Lung (tissue), 12 donors: Measurements from ENCODE around the gene PAPPA2. TPM values are rescaled to one million over a fixed set of nuclear protein-coding genes. Genes with fewer than 3 reads are reported as not detected.
"Not testable (repeated sequence)": the region's sequence is repeated elsewhere in the genome, so short reads cannot be mapped to it uniquely, and the experiment has no call there.

Source experiments
- ATAC-seq: fragments of 200-7000 bp; cut with Tn5 transposase; one replicate; pipeline ENCODE4 v1.9.1; 2020; ENCODE audit warnings: moderate number of reproducible peaks; ENCODE audit not compliant: insufficient read depth, low FRiP score
- DNase-seq, 3 donors: peaks; one replicate each; pipeline ENCODE4 v3.0.0-alpha.2; 2013 to 2017
- H3K27ac ChIP-seq, 2 donors: one replicate each; pipeline ENCODE4 v1.5.1; 2013; ENCODE audit warnings: mild to moderate bottlenecking in 2 of 2, moderate library complexity in 2 of 2, control low read depth in 1 of 2, inconsistent platforms in 1 of 2, low read depth in 1 of 2, low read length in 1 of 2
- H3K27me3 ChIP-seq, 3 donors: one replicate each; pipeline ENCODE4 v1.5.1; 2013; ENCODE audit warnings: low read length in 2 of 3; ENCODE audit not compliant: control insufficient read depth in 3 of 3, insufficient read depth in 3 of 3
- H3K36me3 ChIP-seq, 4 donors: one replicate each; pipeline ENCODE4 v1.5.1; 2013; ENCODE audit warnings: low read length in 4 of 4, mild to moderate bottlenecking in 1 of 4, moderate library complexity in 1 of 4; ENCODE audit not compliant: control insufficient read depth in 4 of 4, insufficient read depth in 4 of 4
- H3K4me1 ChIP-seq, 5 donors: one replicate each; pipeline ENCODE4 v1.5.1; 2013; ENCODE audit warnings: low read length in 5 of 5, mild to moderate bottlenecking in 2 of 5, moderate library complexity in 1 of 5; ENCODE audit not compliant: control insufficient read depth in 5 of 5, insufficient read depth in 5 of 5
- H3K4me3 ChIP-seq: one replicate; pipeline ENCODE4 v1.5.1; 2013; ENCODE audit warnings: mild to moderate bottlenecking, control low read depth, moderate library complexity
- H3K9ac ChIP-seq, 2 donors: one replicate each; pipeline ENCODE4 v1.5.1; 2013; ENCODE audit warnings: low read length in 2 of 2, control low read depth in 1 of 2; ENCODE audit not compliant: insufficient read depth in 1 of 2
- H3K9me3 ChIP-seq, 4 donors: one replicate each; pipeline ENCODE4 v1.5.1; 2013; ENCODE audit warnings: low read length in 3 of 4, mild to moderate bottlenecking in 1 of 4, moderate library complexity in 1 of 4; ENCODE audit not compliant: control insufficient read depth in 4 of 4, insufficient read depth in 3 of 4
- CTCF ChIP-seq: IDR thresholded peaks from 2 replicates; pipeline ENCODE4 v1.5.1; 2012; ENCODE audit warnings: mild to moderate bottlenecking; ENCODE audit errors: control extremely low read depth, extremely low read depth
- WGBS, 2 donors: extraction: QIAGEN DNeasy Blood & Tissue Kit; methylation state at CpG; one replicate each; pipeline ENCODE4 v1.1.7; 2013; 5-methylcytosine and 5-hydroxymethylcytosine counted together
- polyA plus RNA-seq, 2 donors: library from polyadenylated mRNA; stranded (reverse); fragments of 200-250 nt; gene quantifications; one replicate each; pipeline ENCODE4 v1.2.1, GENCODE V29; 2013
- total RNA-seq, 2 donors: library from RNA; depleted of rRNA in 1 of 2; stranded (reverse); fragments of >200 nt in 1 of 2; gene quantifications; one replicate each; pipeline ENCODE4 v1.2.1, GENCODE V29; 2014 to 2021
- donor health status: control.
- donor health status: control.
- donor health status: Bipolar disorder and iron deficiency.
- donor health status: healthy.
- donor health status: DM: yes; HTN: yes; CAD: no.

Gene PAPPA2
- total and polyA plus RNA-seq, 4 donors = 0.02 to 0.55 (median 0.32) TPM

GRCh38 chr1:176628775-176629174 is 165.8 kb downstream of the PAPPA2 start:
- Histone ChIP-seq H3K9ac (no peak overlapping the region), H3K9me3 (peaks cover 0 to 6% (median 0%) of the 10 kb centered on the region in 4 donors), H3K4me3 (no peak overlapping the region), H3K4me1 (no peaks in the 10 kb centered on the region), H3K36me3 (no peaks in the 10 kb centered on the region), H3K27me3 (no peaks in the 10 kb centered on the region), H3K27ac (no peak overlapping the region)
- TF ChIP-seq CTCF = no peak
- ATAC-seq = no peak
- no peak for DNase-seq
- 65 to 70% methylated on average over 2 of the region's 2 CpGs for WGBS, 2 donors

GRCh38 chr1:176634733-176635132 is 171.8 kb downstream of the PAPPA2 start:
- not testable (repeated sequence) for H3K9ac ChIP-seq, H3K4me1 ChIP-seq, H3K36me3 ChIP-seq, H3K9me3 ChIP-seq, H3K27me3 ChIP-seq, DNase-seq, ATAC-seq, H3K4me3 ChIP-seq, H3K27ac ChIP-seq

- no peak for DNase-seq
- no peak overlapping the region for H3K27ac ChIP-seq
- no peaks in the 10 kb centered on the region for H3K36me3 ChIP-seq
- no peaks in the 10 kb centered on the region for H3K27me3 ChIP-seq
- H3K4me1 ChIP-seq = peaks cover 0 to 4% (median 0%) of the 10 kb centered on the region in 5 donors
- TF ChIP-seq CTCF = no peak
- H3K9me3 ChIP-seq = no peaks in the 10 kb centered on the region
- ATAC-seq = no peak
- no peak overlapping the region for H3K9ac ChIP-seq
- H3K4me3 ChIP-seq = no peak overlapping the region
- WGBS, 2 donors = 76 to 77% methylated on average over 3 of the region's 3 CpGs
Observed at GRCh38 chr1:176638713-176639526, 175.9 kb downstream of the PAPPA2 start.

- Histone ChIP-seq H3K27ac (no peak overlapping the region), H3K9me3 (no peaks in the 10 kb centered on the region), H3K36me3 (no peaks in the 10 kb centered on the region), H3K27me3 (no peaks in the 10 kb centered on the region), H3K4me3 (no peak overlapping the region), H3K4me1 (peaks cover 0 to under 1% (median 0%) of the 10 kb centered on the region in 5 donors), H3K9ac (no peak overlapping the region)
- WGBS, 2 donors = 71 to 82% methylated on average over 3 of the region's 3 CpGs
- no peak for DNase-seq
- no peak for ATAC-seq
- no peak for TF ChIP-seq CTCF
Observed at GRCh38 chr1:176643536-176643935, 180.6 kb downstream of the PAPPA2 start.
